Brain microvascular endothelial cell (primary cell): ENCODE data around the gene VAV1.
"Not testable (repeated sequence)": the region's sequence is repeated elsewhere in the genome, so short reads cannot be mapped to it uniquely, and the experiment has no call there.

Experiments used
- DNase-seq: peaks from one replicate; pipeline ENCODE4 v3.0.0-alpha.2; 2020
- H3K27ac ChIP-seq: fragments of 250-450 bp; sonication (Bioruptor Pico); 2 replicates; pipeline ENCODE4 v1.5.1; 2020; ENCODE audit warnings: mild to moderate bottlenecking, moderate library complexity
- H3K27me3 ChIP-seq: fragments of 250-450 bp; sonication (Bioruptor Pico); replicated peaks from 2 replicates; pipeline ENCODE4 v1.5.1; 2020; ENCODE audit warnings: mild to moderate bottlenecking
- H3K36me3 ChIP-seq: fragments of 250-450 bp; sonication (Bioruptor Pico); replicated peaks from 2 replicates; pipeline ENCODE4 v1.5.1; 2020; ENCODE audit warnings: mild to moderate bottlenecking
- H3K4me3 ChIP-seq: 2 replicates; pipeline ENCODE4 v1.5.1; 2011; ENCODE audit warnings: low read depth, mild to moderate bottlenecking, control low read depth, low read length, moderate library complexity
- in situ Hi-C: cut with HindIII; loops from 2 replicates; pipeline ENCODE4 v1.10.0; 2017; ENCODE audit warnings: low sequenced_read_pairs, low pct_ligation_motif_present
- TF ChIP-seq, protein P1 (sequence below): IDR thresholded peaks from 2 replicates; pipeline ENCODE4 v1.5.1; 2011; ENCODE audit warnings: low read depth, mild to moderate bottlenecking, moderate library complexity, low read length, control low read depth, inconsistent platforms; ENCODE audit errors: missing control alignments

VAV1 gene

DNA sequence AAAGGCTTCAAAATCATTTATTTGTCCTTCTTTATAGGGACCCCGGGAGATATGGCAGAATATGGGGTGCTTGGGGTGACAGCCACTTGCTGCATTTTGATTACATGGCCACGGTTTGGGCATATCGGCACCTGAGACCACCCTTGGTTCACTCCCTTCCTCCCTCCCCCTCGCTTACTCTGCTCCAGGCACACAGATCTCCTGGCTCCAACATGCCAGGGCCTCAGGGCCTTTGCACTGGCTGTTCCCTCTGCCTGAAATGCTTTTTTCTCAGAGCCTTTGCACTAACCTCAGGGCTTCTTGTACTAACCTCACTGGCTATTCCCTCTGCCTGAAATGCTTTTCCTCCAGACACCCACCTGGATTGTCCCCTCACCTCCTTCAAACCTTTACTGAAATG, 23.8 kb downstream of the VAV1 start:
- H3K27me3 ChIP-seq: no peaks in the 10 kb centered on the region
- TF ChIP-seq, protein P1, sequence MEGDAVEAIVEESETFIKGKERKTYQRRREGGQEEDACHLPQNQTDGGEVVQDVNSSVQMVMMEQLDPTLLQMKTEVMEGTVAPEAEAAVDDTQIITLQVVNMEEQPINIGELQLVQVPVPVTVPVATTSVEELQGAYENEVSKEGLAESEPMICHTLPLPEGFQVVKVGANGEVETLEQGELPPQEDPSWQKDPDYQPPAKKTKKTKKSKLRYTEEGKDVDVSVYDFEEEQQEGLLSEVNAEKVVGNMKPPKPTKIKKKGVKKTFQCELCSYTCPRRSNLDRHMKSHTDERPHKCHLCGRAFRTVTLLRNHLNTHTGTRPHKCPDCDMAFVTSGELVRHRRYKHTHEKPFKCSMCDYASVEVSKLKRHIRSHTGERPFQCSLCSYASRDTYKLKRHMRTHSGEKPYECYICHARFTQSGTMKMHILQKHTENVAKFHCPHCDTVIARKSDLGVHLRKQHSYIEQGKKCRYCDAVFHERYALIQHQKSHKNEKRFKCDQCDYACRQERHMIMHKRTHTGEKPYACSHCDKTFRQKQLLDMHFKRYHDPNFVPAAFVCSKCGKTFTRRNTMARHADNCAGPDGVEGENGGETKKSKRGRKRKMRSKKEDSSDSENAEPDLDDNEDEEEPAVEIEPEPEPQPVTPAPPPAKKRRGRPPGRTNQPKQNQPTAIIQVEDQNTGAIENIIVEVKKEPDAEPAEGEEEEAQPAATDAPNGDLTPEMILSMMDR: no peak
- DNase-seq: no peak
- H3K27ac ChIP-seq: no peak overlapping the region
- no peak overlapping the region for H3K4me3 ChIP-seq
- no peaks in the 10 kb centered on the region for H3K36me3 ChIP-seq
- in situ Hi-C loops: no loop called here

DNA sequence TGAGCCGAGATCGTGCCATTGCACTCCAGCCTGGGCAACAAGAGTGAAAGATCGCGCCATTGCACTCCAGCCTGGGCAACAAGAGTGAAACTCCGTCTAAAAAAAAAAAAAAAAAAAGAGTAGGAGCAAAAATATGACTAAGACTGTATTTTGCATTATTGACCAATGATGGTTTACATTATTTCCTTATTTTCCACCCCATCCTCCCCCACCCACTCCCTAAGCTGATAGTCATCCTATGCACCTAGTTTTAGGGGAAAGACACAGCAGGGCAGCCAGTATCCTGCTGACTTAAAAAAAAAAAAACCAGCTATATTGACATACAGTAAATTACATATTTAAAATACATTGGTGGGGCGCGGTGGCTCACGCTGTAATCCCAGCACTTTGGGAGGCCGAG, 25.1 kb downstream of the VAV1 start:
- DNase-seq: no peak
- no peak overlapping the region for H3K4me3 ChIP-seq
- TF ChIP-seq, protein P1: no peak
- no peaks in the 10 kb centered on the region for H3K36me3 ChIP-seq
- no peaks in the 10 kb centered on the region for H3K27me3 ChIP-seq
- in situ Hi-C loops: no loop called here
- H3K27ac ChIP-seq: no peak overlapping the region

DNA sequence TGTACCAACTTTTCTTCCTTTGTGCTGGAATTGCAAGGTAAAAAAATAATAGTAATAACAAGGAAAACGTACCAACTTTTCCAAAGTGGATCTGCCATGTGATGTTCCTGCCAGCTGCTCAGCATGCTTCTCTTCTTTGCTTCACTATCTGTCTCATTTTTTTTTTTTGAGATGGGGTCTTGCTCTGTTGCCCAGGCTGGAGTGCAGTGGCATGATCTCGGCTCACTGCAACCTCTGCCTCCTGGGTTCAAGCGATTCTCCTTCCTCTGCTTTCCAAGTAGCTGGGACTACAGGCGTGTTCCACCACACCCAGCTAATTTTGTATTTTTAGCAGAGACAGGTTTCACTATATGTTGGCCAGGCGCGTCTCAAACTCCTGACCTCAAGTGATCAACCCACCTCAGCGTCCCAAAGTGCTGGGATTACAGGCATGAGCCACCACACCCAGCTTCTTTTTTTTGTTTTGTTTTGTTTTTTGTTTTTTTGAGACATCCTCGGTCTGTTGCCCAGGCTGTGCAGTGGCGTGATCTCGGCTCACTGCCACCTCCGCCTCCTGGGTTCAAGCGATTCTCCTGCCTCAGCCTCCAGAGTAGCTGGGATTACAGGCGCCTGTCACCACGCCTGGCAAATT, 27.8 kb downstream of the VAV1 start:
- H3K36me3 ChIP-seq, H3K27me3 ChIP-seq, H3K27ac ChIP-seq, DNase-seq, H3K4me3 ChIP-seq, in situ Hi-C loops: not testable (repeated sequence)

DNA sequence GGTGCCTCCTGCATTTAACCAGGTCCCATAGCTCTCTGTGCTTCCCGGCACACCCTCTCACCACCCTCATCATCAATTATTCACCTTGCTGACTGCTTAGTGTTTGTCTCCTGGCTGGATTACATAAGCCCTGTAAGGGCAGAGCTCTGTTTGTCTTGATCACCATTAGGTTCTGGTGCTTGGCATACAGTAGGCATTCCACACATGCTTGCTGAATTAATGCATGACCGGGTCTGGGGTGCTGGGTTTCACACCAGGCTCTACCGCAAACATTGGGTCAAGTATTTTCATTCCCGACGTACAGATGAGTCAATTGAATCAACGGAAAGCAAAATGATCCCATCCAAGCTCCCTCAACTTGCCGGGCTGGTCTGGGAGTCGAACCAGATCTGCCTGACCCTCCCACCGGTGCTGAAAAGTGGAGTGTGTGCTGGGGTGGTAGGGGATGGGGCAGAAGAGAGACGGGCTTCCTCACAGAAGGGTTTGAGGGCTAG, 28.5 kb downstream of the VAV1 start:
- no peak overlapping the region for H3K4me3 ChIP-seq
- DNase-seq: peak; percentile 71
- peak overlapping the region; percentile 2 for H3K27ac ChIP-seq
- H3K27me3 ChIP-seq: no peaks in the 10 kb centered on the region
- TF ChIP-seq, protein P1: no peak
- no peaks in the 10 kb centered on the region for H3K36me3 ChIP-seq
- in situ Hi-C loops: no loop called here

DNA sequence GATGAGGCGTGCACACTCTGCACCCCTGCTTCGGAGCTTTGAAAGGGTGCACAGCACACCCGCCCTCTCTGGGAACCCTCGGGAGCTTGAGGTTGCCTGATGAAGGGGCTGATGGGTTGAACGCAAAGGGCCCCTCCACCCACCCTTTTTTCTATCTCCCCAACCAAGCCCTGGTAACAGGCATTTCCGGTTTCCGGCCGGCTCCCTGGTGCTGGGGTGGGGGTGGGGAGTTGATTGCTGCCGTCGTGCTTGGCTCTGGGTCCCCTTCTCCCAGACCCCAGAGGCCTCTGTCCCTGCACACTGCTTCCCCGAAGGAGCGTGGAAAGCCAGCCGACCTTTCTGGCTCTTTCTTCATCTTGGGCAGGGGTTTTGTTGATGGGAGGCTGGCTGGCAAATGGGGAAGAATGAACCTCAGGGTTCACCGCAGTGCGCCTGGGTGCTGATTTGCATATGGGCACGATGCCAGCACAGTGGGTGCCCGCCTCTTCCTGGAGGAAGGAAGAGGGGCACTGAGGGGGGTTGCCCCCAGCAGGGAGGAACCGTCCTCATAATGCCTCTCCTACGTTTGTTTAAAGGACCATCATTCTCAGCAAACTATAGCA, 29.1 kb downstream of the VAV1 start:
- Histone ChIP-seq H3K27ac (peak overlapping the region; percentile 2), H3K36me3 (no peaks in the 10 kb centered on the region), H3K27me3 (no peaks in the 10 kb centered on the region), H3K4me3 (no peak overlapping the region)
- TF ChIP-seq, protein P1: no peak
- in situ Hi-C loops: no loop called here
- DNase-seq: no peak

DNA sequence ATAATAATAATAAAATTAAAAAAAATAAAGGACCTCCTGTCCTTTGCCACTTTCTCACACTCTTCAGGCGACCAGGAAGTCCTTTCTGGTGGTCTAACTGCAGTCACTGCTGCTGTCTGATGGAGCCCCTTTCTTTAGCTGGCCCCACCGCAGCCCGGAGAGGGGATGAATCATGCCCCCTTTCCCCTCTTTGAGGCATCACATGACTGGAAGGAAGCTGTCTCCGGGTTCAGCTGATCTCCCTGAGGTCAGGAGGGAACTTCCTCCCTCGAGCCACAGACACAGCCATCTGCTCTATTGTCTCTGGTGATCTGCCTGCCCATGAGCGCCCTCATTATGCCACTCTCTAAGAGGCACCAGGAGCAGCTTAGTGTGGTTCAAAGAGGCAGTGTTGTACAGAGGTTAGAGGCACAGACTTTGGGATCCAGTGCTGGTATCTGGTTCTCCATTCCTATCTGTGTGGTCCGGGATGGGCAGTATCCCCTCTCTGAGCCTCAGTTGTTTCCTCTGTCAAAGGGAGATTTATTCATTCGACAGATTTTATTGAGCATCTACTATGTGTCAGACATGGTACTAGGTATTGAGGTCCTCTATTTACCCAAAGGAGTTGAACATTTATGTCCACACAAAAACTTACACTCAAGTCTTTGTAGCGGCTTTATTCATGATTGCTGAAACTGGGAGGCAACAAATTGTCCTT, 30.0 kb downstream of the VAV1 start:
- no peak overlapping the region for H3K27ac ChIP-seq
- in situ Hi-C loops: no loop called here
- no peak for DNase-seq

More for the DNA sequence above, 30.0 kb downstream of the VAV1 start:
- Histone ChIP-seq H3K4me3 (no peak overlapping the region), H3K27me3 (no peaks in the 10 kb centered on the region), H3K36me3 (no peaks in the 10 kb centered on the region)
- TF ChIP-seq, protein P1: no peak
